Naive thymus-derived CD8-positive, alpha-beta T cell (primary cell): ENCODE measurements around the gene ZFAND4. TPM values are rescaled to one million over a fixed set of nuclear protein-coding genes. Genes with fewer than 3 reads are reported as not detected.

Experiments
- ATAC-seq, 2 donors: fragments of 150-1000 bp; cut with Tn5 transposase in 1 of 2; sonication (Bioruptor Pico), chemical (Tn5 transposase) in 1 of 2; 1 replicate in 1 of 2; 2 replicates in 1 of 2; pipeline ENCODE4 v1.10.0; 2021; ENCODE audit warnings: mild to moderate bottlenecking in 2 of 2, moderate library complexity in 2 of 2
- POLR2A ChIA-PET: fragments of 350-600 bp; sonication (Branson Sonifier 250); formaldehyde crosslinking; loops from one replicate; lab custom pipeline; 2021; ENCODE audit warnings: antibody characterized with exemption; lab: Charles Lee
- DNase-seq, 10 donors: peaks; one replicate each; pipeline versions ENCODE4 v3.0.0 to v3.0.0-alpha.2; 2020 to 2022
- H3K27ac Mint-ChIP-seq, 10 donors: one replicate each; pipeline ENCODE4 v1.8.0; 2020 to 2022; ENCODE audit warnings: mild to moderate bottlenecking in 10 of 10, mixed read lengths in 10 of 10, moderate library complexity in 4 of 10, inconsistent platforms in 1 of 10
- H3K27me3 Mint-ChIP-seq, 5 donors: one replicate each; pipeline ENCODE4 v1.8.0; 2021 to 2022; ENCODE audit warnings: mixed read lengths in 5 of 5
- H3K36me3 Mint-ChIP-seq, 3 donors: one replicate each; pipeline ENCODE4 v1.8.0; 2020 to 2022; ENCODE audit warnings: mixed read lengths in 3 of 3, mild to moderate bottlenecking in 2 of 3, inconsistent platforms in 1 of 3
- H3K4me1 Mint-ChIP-seq, 4 donors: one replicate each; pipeline ENCODE4 v1.8.0; 2021 to 2022; ENCODE audit warnings: mixed read lengths in 4 of 4
- H3K4me3 Mint-ChIP-seq, 10 donors: one replicate each; pipeline ENCODE4 v1.8.0; 2020 to 2022; ENCODE audit warnings: mild to moderate bottlenecking in 10 of 10, mixed read lengths in 10 of 10, moderate library complexity in 6 of 10, inconsistent platforms in 1 of 10
- H3K9me3 Mint-ChIP-seq, 9 donors: one replicate each; pipeline ENCODE4 v1.8.0; 2020 to 2022; ENCODE audit warnings: mixed read lengths in 9 of 9, mild to moderate bottlenecking in 3 of 9, inconsistent platforms in 1 of 9, moderate library complexity in 1 of 9
- polyA plus RNA-seq, 3 donors: library from polyadenylated mRNA; unstranded; fragments of 300-500 nt; fragmentation: Illumina TruSeq; gene quantifications; one replicate each; pipeline ENCODE4 v1.2.3, GENCODE V29; 2021
- total RNA-seq, 8 experiments: library from RNA in 2 of 8; stranded (reverse) in 2 of 8; gene quantifications; one replicate each; pipeline ENCODE4 v1.2.3 and lab custom pipeline; 2021 to 2026

ZFAND4 gene
- total and polyA plus RNA-seq, 5 experiments from 2014 or later: 14.8 to 32.2 (median 28.9) TPM

GRCh38 chr10:45599021-45599603 lies 73.5 kb downstream of the ZFAND4 start:
- Mint-ChIP-seq H3K9me3 (peaks cover 0 to 14% (median 2%) of the 10 kb centered on the region in 9 donors), H3K27ac (no peak overlapping the region), H3K4me3 (peak overlapping the region in 1 of 10 donors; percentile 20), H3K4me1 (peaks cover 0 to 18% (median 13%) of the 10 kb centered on the region in 4 donors), H3K36me3 (peaks cover 0 to 11% (median 0%) of the 10 kb centered on the region in 3 donors), H3K27me3 (peaks cover 9 to 33% (median 14%) of the 10 kb centered on the region in 5 donors)
- POLR2A ChIA-PET: interaction anchor here (1.3 kb wide), 1 partner anchor 24 kb away, joined by 8 read pairs; no protein-coding TSS in a partner anchor
- ATAC-seq (no peak), DNase-seq (no peak)

- POLR2A ChIA-PET: interaction anchor here (1.9 kb wide), 1 partner anchor 75 kb away, joined by 7 read pairs; no protein-coding TSS in a partner anchor
- peak overlapping the region in 1 of 10 donors; percentile 52 for H3K4me3 Mint-ChIP-seq
- H3K27ac Mint-ChIP-seq: no peak overlapping the region
- H3K27me3 Mint-ChIP-seq: peaks cover 9 to 27% (median 14%) of the 10 kb centered on the region in 5 donors
- peaks cover 15 to 39% (median 35%) of the 10 kb centered on the region in 4 donors for H3K4me1 Mint-ChIP-seq
- ATAC-seq: no peak
- H3K36me3 Mint-ChIP-seq: peaks cover 0 to 11% (median 4%) of the 10 kb centered on the region in 3 donors
- DNase-seq: no peak
- peaks cover 0 to 14% (median 2%) of the 10 kb centered on the region in 9 donors for H3K9me3 Mint-ChIP-seq
These were observed 76.0 kb downstream of the ZFAND4 start for GRCh38 chr10:45596526-45596925.

- H3K4me1 Mint-ChIP-seq: peaks cover 20 to 45% (median 41%) of the 10 kb centered on the region in 4 donors
- peaks cover 2 to 8% (median 5%) of the 10 kb centered on the region in 5 donors for H3K27me3 Mint-ChIP-seq
- peaks cover 0 to 6% (median 3%) of the 10 kb centered on the region in 9 donors for H3K9me3 Mint-ChIP-seq
- ATAC-seq: peak; percentile 84 to 90
- peak; percentile 84 to 95 (median 90) for DNase-seq
- peak overlapping the region; percentile 71 to 97 (median 94) for H3K4me3 Mint-ChIP-seq
- POLR2A ChIA-PET: interaction anchor here (0.6 to 2.7 kb wide), 6 partner anchors 14 to 594 kb away, joined by 3 to 16 read pairs (median 6); partner anchors contain the start of gene ZNF22
- H3K27ac Mint-ChIP-seq: peak overlapping the region; percentile 78 to 98 (median 94)
- H3K36me3 Mint-ChIP-seq: peaks cover 4 to 16% (median 12%) of the 10 kb centered on the region in 3 donors
These were observed 78.1 kb downstream of the ZFAND4 start for GRCh38 chr10:45594276-45595157.

- Mint-ChIP-seq H3K4me1 (peaks cover 20 to 48% (median 43%) of the 10 kb centered on the region in 4 donors), H3K9me3 (peaks cover 0 to 5% (median 0%) of the 10 kb centered on the region in 9 donors), H3K27ac (peak overlapping the region; percentile 78 to 98 (median 94)), H3K36me3 (peaks cover 0 to 17% (median 15%) of the 10 kb centered on the region in 3 donors), H3K4me3 (peak overlapping the region; percentile 71 to 97 (median 94)), H3K27me3 (peaks cover 0 to 2% (median 0%) of the 10 kb centered on the region in 5 donors)
- DNase-seq (no peak), ATAC-seq (no peak)
- POLR2A ChIA-PET: interaction anchor here (0.6 to 2.7 kb wide), 5 partner anchors 13 to 173 kb away, joined by 4 to 16 read pairs (median 6); no protein-coding TSS in a partner anchor
These were observed 78.7 kb downstream of the ZFAND4 start for GRCh38 chr10:45593938-45594275.

- ATAC-seq: no peak
These were observed 79.6 kb downstream of the ZFAND4 start for GRCh38 chr10:45592926-45593325.

GRCh38 chr10:45592432-45592831 lies 80.1 kb downstream of the ZFAND4 start:
- Mint-ChIP-seq H3K4me1 (peaks cover 21 to 48% (median 45%) of the 10 kb centered on the region in 4 donors), H3K36me3 (peaks cover 0 to 17% (median 15%) of the 10 kb centered on the region in 3 donors), H3K27me3 (peaks cover 0 to 1% (median 0%) of the 10 kb centered on the region in 5 donors), H3K9me3 (peaks cover 0 to 5% (median 0%) of the 10 kb centered on the region in 9 donors), H3K4me3 (peak overlapping the region; percentile 61 to 97 (median 76)), H3K27ac (peak overlapping the region in 8 of 10 donors; percentile 8 to 88 (median 56))
- ATAC-seq (no peak), DNase-seq (peak in 2 of 10 donors; percentile 15 to 33)
- POLR2A ChIA-PET: interaction anchor here (0.6 to 2.7 kb wide), 2 partner anchors 12 to 217 kb away, joined by 3 to 16 read pairs; no protein-coding TSS in a partner anchor

More at GRCh38 chr10:45592926-45593325, 79.6 kb downstream of the ZFAND4 start:
- H3K9me3 Mint-ChIP-seq: peaks cover 0 to 5% (median 0%) of the 10 kb centered on the region in 9 donors
- H3K4me3 Mint-ChIP-seq: peak overlapping the region; percentile 71 to 97 (median 94)
- H3K27ac Mint-ChIP-seq: peak overlapping the region in 9 of 10 donors; percentile 1 to 98 (median 93)
- H3K36me3 Mint-ChIP-seq: peaks cover 0 to 17% (median 15%) of the 10 kb centered on the region in 3 donors
- peaks cover 20 to 48% (median 43%) of the 10 kb centered on the region in 4 donors for H3K4me1 Mint-ChIP-seq
- H3K27me3 Mint-ChIP-seq: peaks cover 0 to 1% (median 0%) of the 10 kb centered on the region in 5 donors
- POLR2A ChIA-PET: interaction anchor here (0.6 to 2.7 kb wide), 4 partner anchors 12 to 218 kb away, joined by 3 to 16 read pairs (median 5); no protein-coding TSS in a partner anchor
- DNase-seq: no peak

GRCh38 chr10:45591280-45591679 lies 81.3 kb downstream of the ZFAND4 start:
- Mint-ChIP-seq H3K4me1 (peaks cover 21 to 50% (median 46%) of the 10 kb centered on the region in 4 donors), H3K27me3 (peaks cover 0 to 1% (median 0%) of the 10 kb centered on the region in 5 donors), H3K4me3 (peak overlapping the region in 7 of 10 donors; percentile 2 to 94 (median 71)), H3K36me3 (peaks cover 6 to 23% (median 18%) of the 10 kb centered on the region in 3 donors), H3K27ac (peak overlapping the region in 4 of 10 donors; percentile 42 to 88 (median 68)), H3K9me3 (peaks cover 0 to 10% (median 5%) of the 10 kb centered on the region in 9 donors)
- DNase-seq: no peak
- POLR2A ChIA-PET: interaction anchor here (0.6 kb wide), 1 partner anchor 30 kb away, joined by 3 read pairs; no protein-coding TSS in a partner anchor
- ATAC-seq: no peak

GRCh38 chr10:45589868-45590267 lies 82.7 kb downstream of the ZFAND4 start:
- Mint-ChIP-seq H3K27me3 (no peaks in the 10 kb centered on the region), H3K4me3 (no peak overlapping the region)

GRCh38 chr10:45589009-45589408 lies 83.6 kb downstream of the ZFAND4 start:
- H3K4me3 Mint-ChIP-seq: no peak overlapping the region
- peaks cover 6 to 18% (median 10%) of the 10 kb centered on the region in 9 donors for H3K9me3 Mint-ChIP-seq
- POLR2A ChIA-PET: interaction anchor here (0.7 kb wide), 1 partner anchor 1798 kb away, joined by 7 read pairs; no protein-coding TSS in a partner anchor
- peaks cover 17 to 31% (median 18%) of the 10 kb centered on the region in 3 donors for H3K36me3 Mint-ChIP-seq
- peaks cover 27 to 52% (median 47%) of the 10 kb centered on the region in 4 donors for H3K4me1 Mint-ChIP-seq
- ATAC-seq (no peak), DNase-seq (no peak)
- H3K27ac Mint-ChIP-seq: no peak overlapping the region
- H3K27me3 Mint-ChIP-seq: no peaks in the 10 kb centered on the region

More at GRCh38 chr10:45589868-45590267, 82.7 kb downstream of the ZFAND4 start:
- H3K4me1 Mint-ChIP-seq: peaks cover 25 to 52% (median 46%) of the 10 kb centered on the region in 4 donors
- POLR2A ChIA-PET: interaction anchor here (0.9 kb wide), 1 partner anchor 9 kb away, joined by 3 read pairs; no protein-coding TSS in a partner anchor
- ATAC-seq (no peak), DNase-seq (no peak)
- peak overlapping the region in 1 of 10 donors; percentile 20 for H3K27ac Mint-ChIP-seq
- H3K9me3 Mint-ChIP-seq: peaks cover 2 to 13% (median 7%) of the 10 kb centered on the region in 9 donors
- H3K36me3 Mint-ChIP-seq: peaks cover 12 to 25% (median 18%) of the 10 kb centered on the region in 3 donors

- POLR2A ChIA-PET: no interaction called here
- no peak overlapping the region for H3K4me3 Mint-ChIP-seq
- peaks cover 18 to 33% (median 22%) of the 10 kb centered on the region in 3 donors for H3K36me3 Mint-ChIP-seq
- ATAC-seq (no peak), DNase-seq (no peak)
- no peak overlapping the region for H3K27ac Mint-ChIP-seq
- peaks cover 6 to 19% (median 10%) of the 10 kb centered on the region in 9 donors for H3K9me3 Mint-ChIP-seq
- no peaks in the 10 kb centered on the region for H3K27me3 Mint-ChIP-seq
- peaks cover 16 to 42% (median 37%) of the 10 kb centered on the region in 4 donors for H3K4me1 Mint-ChIP-seq
These were observed 86.3 kb downstream of the ZFAND4 start for GRCh38 chr10:45586028-45586824.

GRCh38 chr10:45585131-45585530 lies 87.4 kb downstream of the ZFAND4 start:
- ATAC-seq (no peak), DNase-seq (no peak)
- H3K4me3 Mint-ChIP-seq: no peak overlapping the region
- H3K4me1 Mint-ChIP-seq: peaks cover 21 to 44% (median 40%) of the 10 kb centered on the region in 4 donors
- H3K27ac Mint-ChIP-seq: peak overlapping the region in 1 of 10 donors; percentile 40
- peaks cover 6 to 19% (median 10%) of the 10 kb centered on the region in 9 donors for H3K9me3 Mint-ChIP-seq
- POLR2A ChIA-PET: no interaction called here
- H3K36me3 Mint-ChIP-seq: peaks cover 13 to 28% (median 22%) of the 10 kb centered on the region in 3 donors
- H3K27me3 Mint-ChIP-seq: no peaks in the 10 kb centered on the region
